ENCODE results near the gene AXL.

GRCh38 chr19:41186971-41187883 lies 31.8 kb upstream of the AXL start:
- no peak for TF ChIP-seq CTCF (conservative IDR thresholded peaks at IDR 0.05 in 1 of 2, IDR thresholded peaks at IDR 0.05 in 1 of 2; ENCODE audit: extremely low read depth in 1 of 2, insufficient read depth in 1 of 2, low read depth in 1 of 2, low read length in 2 of 2)
- TF ChIP-seq EZH2 (IDR thresholded peaks at IDR 0.05; ENCODE audit: borderline replicate concordance, low read length): no peak

All from mammary epithelial cell (primary cell).